Right lobe of liver (tissue), 6 donors: ENCODE results near the gene TYSND1. TPM values are rescaled to one million over a fixed set of nuclear protein-coding genes. Genes with fewer than 3 reads are reported as not detected.
A peak's percentile ranks its signal among the peaks of the same experiment; 100 is the strongest.

Experiments used
- ATAC-seq, 4 donors: fragments of 200-7000 bp; cut with Tn5 transposase; one replicate each; pipeline ENCODE4 v1.9.1; 2020; ENCODE audit warnings: mild to moderate bottlenecking in 4 of 4, moderate library complexity in 4 of 4
- DNase-seq, 3 donors: peaks; one replicate each; pipeline ENCODE4 v3.0.0-alpha.2; 2020
- H3K27ac ChIP-seq, 3 donors: fragments of 200-600 bp; one replicate each; pipeline ENCODE4 v1.8.0; 2022
- H3K27me3 ChIP-seq, 2 donors: fragments of 200-600 bp; one replicate each; pipeline ENCODE4 v1.8.0; 2022
- H3K36me3 ChIP-seq, 4 donors: fragments of 200-600 bp; sonication (generic) in 1 of 4; one replicate each; pipeline versions ENCODE4 v1.5.1 to v1.8.0; 2017 to 2022; ENCODE audit warnings: control low read depth in 1 of 4
- H3K4me1 ChIP-seq, 4 donors: fragments of 200-600 bp; sonication (generic) in 1 of 4; one replicate each; pipeline versions ENCODE4 v1.5.1 to v1.8.0; 2017 to 2022; ENCODE audit warnings: control low read depth in 1 of 4
- H3K4me3 ChIP-seq, 3 donors: fragments of 200-600 bp; one replicate each; pipeline ENCODE4 v1.8.0; 2022
- H3K9me3 ChIP-seq, 4 donors: fragments of 200-600 bp; sonication (generic) in 1 of 4; one replicate each; pipeline versions ENCODE4 v1.5.1 to v1.8.0; 2017 to 2022; ENCODE audit warnings: control low read depth in 1 of 4
- CTCF ChIP-seq, 4 donors: fragments of 200-600 bp in 3 of 4; fragments of 450-650 bp in 1 of 4; IDR thresholded peaks; one replicate each; pipeline versions ENCODE4 v1.5.1 to v1.8.0; 2016 to 2022; ENCODE audit warnings: antibody characterized with exemption in 4 of 4, mild to moderate bottlenecking in 2 of 4
- POLR2A ChIP-seq: fragments of 450-650 bp; IDR thresholded peaks from one replicate; pipeline ENCODE4 v1.6.1; 2017; ENCODE audit warnings: antibody characterized with exemption, mild to moderate bottlenecking
- WGBS: methylation state at CpG from one replicate; pipeline ENCODE4 v1.1.6; 2018; ENCODE audit warnings: low coverage, low lambda C conversion rate; ENCODE audit not compliant: insufficient coverage; ENCODE audit errors: missing lambda C conversion rate; 5-methylcytosine and 5-hydroxymethylcytosine counted together
- intact Hi-C, 2 donors: fragments of 100-400 bp; cut with DNase I; formaldehyde crosslinking; loops; one replicate each; pipeline versions ENCODE4 v1.11.2 to v1.14.1; 2022
- total RNA-seq, 6 experiments: library from RNA; depleted of rRNA in 2 of 6; stranded (reverse); fragments of >200 nt in 2 of 6; fragmentation: NEBNext Ultra II Directional in 3 of 6; extraction: Animal tissue kit (Norgen Biotek cat#: 25700) in 3 of 6; gene quantifications; one replicate each; pipeline versions ENCODE4 v1.1.0 to v1.2.4, GENCODE V29; 2016 to 2023
- donor health status: DM: no; HTN: yes; CAD: no.
- donor health status: DM: no; HTN: no; CAD: no.
- donor health status: DM: no; HTN: no; CAD: no.
- donor health status: DM: no; HTN: yes; CAD: no.
- donor health status: DM: no; HTN: yes; CAD: no.

Gene TYSND1
- total RNA-seq, 6 experiments from 2014 or later, result 5.3 to 11.1 (median 8.2) TPM

- DNase-seq (peak in 2 of 3 donors; percentile 34 to 60), ATAC-seq (peak; percentile 71 to 85 (median 84))
- WGBS, result 36% methylated on average over 11 of the region's 12 CpGs
- no peaks in the 10 kb centered on the region for H3K9me3 ChIP-seq
- peaks cover 0 to 2% (median 0%) of the 10 kb centered on the region in 4 donors for H3K4me1 ChIP-seq
- no peak overlapping the region for H3K27ac ChIP-seq
- no peaks in the 10 kb centered on the region for H3K27me3 ChIP-seq
- peak; percentile 71 to 94 (median 84) for TF ChIP-seq CTCF (IDR thresholded peaks at IDR 0.05)
- no peak for TF ChIP-seq POLR2A
- no peak overlapping the region for H3K4me3 ChIP-seq
- intact Hi-C loops, result no loop called here
- peaks cover 0 to 77% (median 16%) of the 10 kb centered on the region in 4 donors for H3K36me3 ChIP-seq
Measured at GRCh38 chr10:70115948-70116682, 30.4 kb downstream of the TYSND1 start.

- Histone ChIP-seq H3K4me1 (peaks cover 0 to 7% (median 4%) of the 10 kb centered on the region in 4 donors), H3K36me3 (peaks cover 0 to 65% (median 14%) of the 10 kb centered on the region in 4 donors), H3K27ac (no peak overlapping the region), H3K9me3 (no peaks in the 10 kb centered on the region), H3K4me3 (no peak overlapping the region), H3K27me3 (no peaks in the 10 kb centered on the region)
- DNase-seq, result no peak
- 88% methylated on average over 6 of the region's 15 CpGs for WGBS
- TF ChIP-seq POLR2A (no peak), CTCF (IDR thresholded peaks at IDR 0.05) (no peak)
- intact Hi-C loops, result no loop called here
- no peak for ATAC-seq
Measured at GRCh38 chr10:70114902-70115301, 31.6 kb downstream of the TYSND1 start.

GRCh38 chr10:70112071-70112470, 34.4 kb downstream of the TYSND1 start:
- intact Hi-C loops, result no loop called here
- H3K4me3 ChIP-seq, result no peak overlapping the region
- H3K27me3 ChIP-seq, result no peaks in the 10 kb centered on the region
- ATAC-seq, result no peak
- no peak for DNase-seq
- peaks cover 0 to 47% (median 14%) of the 10 kb centered on the region in 4 donors for H3K36me3 ChIP-seq
- no peak for TF ChIP-seq POLR2A
- TF ChIP-seq CTCF (IDR thresholded peaks at IDR 0.05), result no peak
- H3K4me1 ChIP-seq, result peaks cover 0 to 22% (median 6%) of the 10 kb centered on the region in 4 donors
- no peak overlapping the region for H3K27ac ChIP-seq
- WGBS, result 79% methylated on average over 7 of the region's 8 CpGs
- no peaks in the 10 kb centered on the region for H3K9me3 ChIP-seq

GRCh38 chr10:70111496-70111895, 35.0 kb downstream of the TYSND1 start:
- TF ChIP-seq CTCF (IDR thresholded peaks at IDR 0.05), result no peak
- TF ChIP-seq POLR2A, result no peak
- Histone ChIP-seq H3K36me3 (peaks cover 0 to 46% (median 14%) of the 10 kb centered on the region in 4 donors), H3K9me3 (no peaks in the 10 kb centered on the region), H3K4me1 (peaks cover 0 to 22% (median 6%) of the 10 kb centered on the region in 4 donors), H3K27me3 (no peaks in the 10 kb centered on the region), H3K27ac (no peak overlapping the region), H3K4me3 (no peak overlapping the region)
- no peak for ATAC-seq
- intact Hi-C loops, result no loop called here
- 89% methylated on average over 3 of the region's 22 CpGs for WGBS
- DNase-seq, result no peak
